Stomach (tissue), 9 donors: ENCODE results near the gene TKTL1. TPM values are rescaled to one million over a fixed set of nuclear protein-coding genes. Genes with fewer than 3 reads are reported as not detected.

Experiments used
- DNase-seq, 2 donors: peaks; one replicate each; pipeline versions ENCODE4 v3.0.0 to v3.0.0-alpha.2; 2013 to 2019
- H3K27ac ChIP-seq, 5 donors: fragments of 200-600 bp in 4 of 5; sonication (generic) in 4 of 5; one replicate each; pipeline ENCODE4 v1.5.1; 2013 to 2019; ENCODE audit warnings: mild to moderate bottlenecking in 1 of 5, moderate library complexity in 1 of 5
- H3K27me3 ChIP-seq, 3 donors: fragments of 200-600 bp; sonication (generic); one replicate each; pipeline ENCODE4 v1.5.1; 2017 to 2019; ENCODE audit warnings: mixed run types in 1 of 3
- H3K36me3 ChIP-seq, 4 donors: fragments of 200-600 bp; sonication (generic); 1 replicate in 3 of 4; 2 replicates in 1 of 4; pipeline ENCODE4 v1.5.1; 2016 to 2019
- H3K4me1 ChIP-seq, 4 donors: fragments of 200-600 bp; sonication (generic); one replicate each; pipeline ENCODE4 v1.5.1; 2016 to 2019
- H3K4me3 ChIP-seq, 4 donors: fragments of 200-600 bp; sonication (generic) in 3 of 4; one replicate each; pipeline ENCODE4 v1.5.1; 2016 to 2019; ENCODE audit warnings: mild to moderate bottlenecking in 1 of 4
- H3K9me3 ChIP-seq, 4 donors: fragments of 200-600 bp; sonication (generic); one replicate each; pipeline ENCODE4 v1.5.1; 2016 to 2019
- CTCF ChIP-seq, 7 experiments: fragments of 450-650 bp in 4 of 7; fragments of 200-600 bp in 3 of 7; sonication (generic) in 3 of 7; IDR thresholded peaks; one replicate each; pipeline ENCODE4 v1.5.1; 2016 to 2019; ENCODE audit warnings: antibody characterized with exemption in 7 of 7, control low read depth in 2 of 7, mild to moderate bottlenecking in 1 of 7
- EP300 ChIP-seq: sonication (generic); formaldehyde crosslinking; IDR thresholded peaks from one replicate; pipeline ENCODE4 v1.6.1; 2017; ENCODE audit warnings: antibody characterized with exemption
- POLR2A ChIP-seq, 4 donors: fragments of 450-650 bp; IDR thresholded peaks; one replicate each; pipeline ENCODE4 v1.6.1; 2016; ENCODE audit warnings: antibody characterized with exemption in 4 of 4, control low read depth in 2 of 4, mild to moderate bottlenecking in 1 of 4, moderate library complexity in 1 of 4
- POLR2AphosphoS5 ChIP-seq, 3 donors: sonication (generic); formaldehyde crosslinking; IDR thresholded peaks; one replicate each; pipeline ENCODE4 v1.6.1; 2016; ENCODE audit warnings: antibody characterized with exemption in 3 of 3
- whole genome bisulfite sequencing, 5 donors: extraction: QIAGEN DNeasy Blood & Tissue Kit in 3 of 5; methylation state at CpG; one replicate each; pipeline versions ENCODE4 v1.1.5 to v1.1.7; 2013 to 2018; 5-methylcytosine and 5-hydroxymethylcytosine counted together
- intact Hi-C: fragments of 100-400 bp; cut with DNase I; formaldehyde crosslinking; loops from one replicate; pipeline ENCODE4 v1.15.1; 2023; ENCODE audit warnings: low total_unique reads
- polyA plus RNA-seq, 3 donors: library from polyadenylated mRNA; stranded (reverse); fragments of 200-250 nt; gene quantifications; one replicate each; pipeline ENCODE4 v1.2.3, GENCODE V29; 2013
- total RNA-seq, 5 donors: library from RNA; depleted of rRNA; stranded (reverse); fragments of >200 nt; gene quantifications; one replicate each; pipeline versions ENCODE4 v1.1.0 to v1.2.3, GENCODE V29; 2014 to 2016
- donor health status: healthy with polysubstance abuse.
- donor health status: Bipolar disorder and iron deficiency.
- donor health status: healthy.

TKTL1 gene
- total and polyA plus RNA-seq, 8 donors, result not detected

- H3K4me1 ChIP-seq, result peaks cover 4 to 38% (median 29%) of the 10 kb centered on the region in 4 donors
- H3K27me3 ChIP-seq, result no peaks in the 10 kb centered on the region
- peak in 1 of 2 donors; percentile 44 for DNase-seq
- intact Hi-C loops, result no loop called here
- peak overlapping the region; percentile 86 to 99 (median 98) for H3K27ac ChIP-seq
- peaks cover 0 to 14% (median 7%) of the 10 kb centered on the region in 4 donors for H3K36me3 ChIP-seq
- TF ChIP-seq CTCF (IDR thresholded peaks at IDR 0.05) (no peak), EP300 (no peak), POLR2A (IDR thresholded peaks at IDR 0.05) (no peak), POLR2AphosphoS5 (IDR thresholded peaks at IDR 0.05) (no peak)
- no peaks in the 10 kb centered on the region for H3K9me3 ChIP-seq
- peak overlapping the region; percentile 59 to 75 (median 64) for H3K4me3 ChIP-seq
- 0 to 51% (median 4%) methylated on average over 10 to 38 of the region's 38 CpGs for WGBS, 5 donors
These were observed 84.0 kb downstream of the TKTL1 start for GRCh38 chrX:154379569-154379951.

Other genes with a start within 250 kb of the TKTL1 start
- gene MECP2, start 198.1 kb upstream of the TKTL1 start, total RNA-seq, result 10 to 100 TPM; 14.5 to 47.9 (median 23.5) TPM
- gene MECP2, start 198.1 kb upstream of the TKTL1 start, polyA plus RNA-seq, result 10 to 100 TPM; 10.7 to 14.7 (median 11.0) TPM
- gene OPN1LW, start 151.6 kb upstream of the TKTL1 start, total RNA-seq, result not detected
- not detected for gene OPN1LW, start 151.6 kb upstream of the TKTL1 start, polyA plus RNA-seq
- gene OPN1MW, start 113.2 kb upstream of the TKTL1 start, total RNA-seq, result not detected
- gene OPN1MW, start 113.2 kb upstream of the TKTL1 start, polyA plus RNA-seq, result not detected
- not detected for gene OPN1MW2, start 76.0 kb upstream of the TKTL1 start, total RNA-seq
- not detected for gene OPN1MW2, start 76.0 kb upstream of the TKTL1 start, polyA plus RNA-seq
- gene OPN1MW3, start 38.2 kb upstream of the TKTL1 start, total RNA-seq, result not detected
- gene OPN1MW3, start 38.2 kb upstream of the TKTL1 start, polyA plus RNA-seq, result not detected
- gene TEX28, start 671 bp upstream of the TKTL1 start, total RNA-seq, result not detected
- gene TEX28, start 671 bp upstream of the TKTL1 start, polyA plus RNA-seq, result not detected
- 1,000 to 10,000 TPM in 4 of 5 donors, 100 to 1,000 TPM in 1; 638 to 3,511 (median 2,572) TPM for gene FLNA, start 78.8 kb downstream of the TKTL1 start, total RNA-seq
- 1,000 to 10,000 TPM in 1 of 3 donors, 100 to 1,000 TPM in 1, 10 to 100 TPM in 1; 89.2 to 1,461 (median 171) TPM for gene FLNA, start 78.8 kb downstream of the TKTL1 start, polyA plus RNA-seq
- gene EMD, start 83.5 kb downstream of the TKTL1 start, total RNA-seq, result 100 to 1,000 TPM in 1 of 5 donors, 10 to 100 TPM in 4; 24.2 to 117 (median 38.5) TPM
- gene EMD, start 83.5 kb downstream of the TKTL1 start, polyA plus RNA-seq, result 100 to 1,000 TPM in 1 of 3 donors, 10 to 100 TPM in 2; 62.9 to 135 (median 97.8) TPM
- 1,000 to 10,000 TPM in 4 of 5 donors, 100 to 1,000 TPM in 1; 783 to 3,421 (median 2,020) TPM for gene RPL10, start 102.6 kb downstream of the TKTL1 start, total RNA-seq
- 1,000 to 10,000 TPM; 5,802 to 8,616 (median 6,179) TPM for gene RPL10, start 102.6 kb downstream of the TKTL1 start, polyA plus RNA-seq
- gene DNASE1L1, start 113.5 kb downstream of the TKTL1 start, total RNA-seq, result 10 to 100 TPM; 12.5 to 48.7 (median 26.3) TPM
- 10 to 100 TPM; 15.9 to 18.2 (median 16.0) TPM for gene DNASE1L1, start 113.5 kb downstream of the TKTL1 start, polyA plus RNA-seq
- 100 to 1,000 TPM in 2 of 5 donors, 10 to 100 TPM in 3; 12.7 to 202 (median 84.6) TPM for gene TAFAZZIN, start 115.7 kb downstream of the TKTL1 start, total RNA-seq
- 10 to 100 TPM; 19.4 to 59.9 (median 21.8) TPM for gene TAFAZZIN, start 115.7 kb downstream of the TKTL1 start, polyA plus RNA-seq
- gene ATP6AP1, start 132.9 kb downstream of the TKTL1 start, total RNA-seq, result 10 to 100 TPM; 13.4 to 69.3 (median 26.6) TPM
- 10 to 100 TPM; 16.8 to 49.6 (median 34.9) TPM for gene ATP6AP1, start 132.9 kb downstream of the TKTL1 start, polyA plus RNA-seq
- gene GDI1, start 141.4 kb downstream of the TKTL1 start, total RNA-seq, result 100 to 1,000 TPM in 2 of 5 donors, 10 to 100 TPM in 3; 46.4 to 178 (median 93.3) TPM
- 10 to 100 TPM; 45.7 to 61.8 (median 59.1) TPM for gene GDI1, start 141.4 kb downstream of the TKTL1 start, polyA plus RNA-seq
- gene FAM50A, start 148.3 kb downstream of the TKTL1 start, total RNA-seq, result 10 to 100 TPM; 16.7 to 79.4 (median 55.4) TPM
- gene FAM50A, start 148.3 kb downstream of the TKTL1 start, polyA plus RNA-seq, result 100 to 1,000 TPM in 2 of 3 donors, 10 to 100 TPM in 1; 82.2 to 162 (median 157) TPM
- gene PLXNA3, start 162.5 kb downstream of the TKTL1 start, total RNA-seq, result 100 to 1,000 TPM in 2 of 5 donors, 10 to 100 TPM in 2, 1 to 10 TPM in 1; 9.9 to 296 (median 35.5) TPM
- 1 to 10 TPM; 2.3 to 7.6 (median 6.0) TPM for gene PLXNA3, start 162.5 kb downstream of the TKTL1 start, polyA plus RNA-seq
- 1 to 10 TPM in 4 of 5 donors, not detected in 1; 2.7 to 8.4 (median 5.0) TPM for gene LAGE3, start 183.5 kb downstream of the TKTL1 start, total RNA-seq
- 10 to 100 TPM; 18.2 to 29.0 (median 22.6) TPM for gene LAGE3, start 183.5 kb downstream of the TKTL1 start, polyA plus RNA-seq
- 10 to 100 TPM in 4 of 5 donors, 1 to 10 TPM in 1; 8.0 to 50.1 (median 19.8) TPM for gene UBL4A, start 190.8 kb downstream of the TKTL1 start, total RNA-seq
- gene UBL4A, start 190.8 kb downstream of the TKTL1 start, polyA plus RNA-seq, result 10 to 100 TPM; 22.5 to 34.4 (median 32.1) TPM
- 100 to 1,000 TPM in 1 of 5 donors, 10 to 100 TPM in 2, 1 to 10 TPM in 2; 4.9 to 175 (median 13.2) TPM for gene SLC10A3, start 194.8 kb downstream of the TKTL1 start, total RNA-seq
- gene SLC10A3, start 194.8 kb downstream of the TKTL1 start, polyA plus RNA-seq, result 10 to 100 TPM in 2 of 3 donors, 1 to 10 TPM in 1; 9.5 to 16.7 (median 12.5) TPM
- gene FAM3A, start 220.4 kb downstream of the TKTL1 start, total RNA-seq, result 10 to 100 TPM; 21.9 to 34.4 (median 24.1) TPM
- gene FAM3A, start 220.4 kb downstream of the TKTL1 start, polyA plus RNA-seq, result 10 to 100 TPM; 36.3 to 61.7 (median 49.0) TPM